Upper lobe of left lung (tissue), 4 donors: ENCODE measurements around the gene ADAMTS3.

Source experiments
- CTCF ChIP-seq, 6 experiments: fragments of 450-650 bp in 4 of 6; fragments of 200-600 bp in 2 of 6; sonication (generic) in 2 of 6; IDR thresholded peaks; one replicate each; pipeline ENCODE4 v1.5.1; 2016 to 2019; ENCODE audit warnings: antibody characterized with exemption in 6 of 6
- POLR2A ChIP-seq, 4 donors: fragments of 450-650 bp; IDR thresholded peaks; one replicate each; pipeline ENCODE4 v1.5.1; 2016 to 2017; ENCODE audit warnings: antibody characterized with exemption in 4 of 4, mild to moderate bottlenecking in 2 of 4

- no peak for TF ChIP-seq CTCF (IDR thresholded peaks at IDR 0.05)
- no peak for TF ChIP-seq POLR2A (IDR thresholded peaks at IDR 0.05)
Observed at GRCh38 chr4:72442147-72442546, 126.9 kb downstream of the ADAMTS3 start.
